Neural crest cell (in vitro differentiated cells): ENCODE data around the gene SMIM23. TPM values are rescaled to one million over a fixed set of nuclear protein-coding genes. Genes with fewer than 3 reads are reported as not detected.
A peak's percentile ranks its signal among the peaks of the same experiment; 100 is the strongest.

Source experiments
- DNase-seq: peaks from one replicate; pipeline ENCODE4 v3.0.0; 2021; ENCODE audit warnings: low read depth, mixed read lengths, low spot score
- H3K27ac Mint-ChIP-seq: one replicate; pipeline ENCODE4 v1.8.0; 2021; ENCODE audit warnings: mild to moderate bottlenecking, mixed read lengths; ENCODE audit not compliant: unreplicated experiment
- H3K27me3 Mint-ChIP-seq: 2 replicates; pipeline ENCODE4 v1.8.0; 2021; ENCODE audit warnings: low read depth, mild to moderate bottlenecking, mixed read lengths
- H3K36me3 Mint-ChIP-seq: 2 replicates; pipeline ENCODE4 v1.8.0; 2021; ENCODE audit warnings: low read depth, mild to moderate bottlenecking, mixed read lengths
- H3K4me1 Mint-ChIP-seq: 2 replicates; pipeline ENCODE4 v1.8.0; 2021; ENCODE audit warnings: mixed read lengths
- H3K4me3 Mint-ChIP-seq: one replicate; pipeline ENCODE4 v1.8.0; 2021; ENCODE audit warnings: mild to moderate bottlenecking, mixed read lengths
- H3K9me3 Mint-ChIP-seq: 2 replicates; pipeline ENCODE4 v1.8.0; 2021; ENCODE audit warnings: mixed read lengths
- CTCF ChIP-seq: fragments of 200-600 bp; sonication (generic); conservative IDR thresholded peaks from 2 replicates; pipeline ENCODE4 v1.5.0; 2021; ENCODE audit warnings: antibody characterized with exemption, mild to moderate bottlenecking
- total RNA-seq: library from RNA; stranded (reverse); gene quantifications from 2 replicates; pipeline ENCODE4 v1.2.1, GENCODE V29; 2021

SMIM23 gene
- total RNA-seq, 1 donor from 2014 or later: not detected

GRCh38 chr5:171744264-171744663 lies 41.4 kb upstream of the SMIM23 start:
- H3K4me3 Mint-ChIP-seq: no peak overlapping the region

GRCh38 chr5:171744882-171745281 lies 40.7 kb upstream of the SMIM23 start:
- Mint-ChIP-seq H3K9me3 (peaks cover 6% of the 10 kb centered on the region), H3K27ac (no peak overlapping the region), H3K4me1 (no peaks in the 10 kb centered on the region), H3K4me3 (no peak overlapping the region), H3K36me3 (no peaks in the 10 kb centered on the region), H3K27me3 (no peaks in the 10 kb centered on the region)
- no peak for DNase-seq
- no peak for TF ChIP-seq CTCF

More at GRCh38 chr5:171744264-171744663, 41.4 kb upstream of the SMIM23 start:
- Mint-ChIP-seq H3K27ac (no peak overlapping the region), H3K4me1 (peaks cover 6% of the 10 kb centered on the region), H3K27me3 (no peaks in the 10 kb centered on the region), H3K36me3 (no peaks in the 10 kb centered on the region), H3K9me3 (peaks cover 6% of the 10 kb centered on the region)
- no peak for DNase-seq
- no peak for TF ChIP-seq CTCF

- Mint-ChIP-seq H3K27ac (no peak overlapping the region), H3K9me3 (peaks cover 6% of the 10 kb centered on the region)
Measured at GRCh38 chr5:171745602-171746001, 40.0 kb upstream of the SMIM23 start.

GRCh38 chr5:171747061-171747859 lies 38.4 kb upstream of the SMIM23 start:
- H3K4me1 Mint-ChIP-seq: peaks cover 10% of the 10 kb centered on the region
- no peaks in the 10 kb centered on the region for H3K27me3 Mint-ChIP-seq
- no peak overlapping the region for H3K4me3 Mint-ChIP-seq
- peak overlapping the region; percentile 82 for H3K27ac Mint-ChIP-seq
- peaks cover 6% of the 10 kb centered on the region for H3K9me3 Mint-ChIP-seq
- no peak for DNase-seq
- no peak for TF ChIP-seq CTCF
- no peaks in the 10 kb centered on the region for H3K36me3 Mint-ChIP-seq

More at GRCh38 chr5:171745602-171746001, 40.0 kb upstream of the SMIM23 start:
- Mint-ChIP-seq H3K4me3 (no peak overlapping the region), H3K4me1 (peaks cover under 1% of the 10 kb centered on the region), H3K36me3 (no peaks in the 10 kb centered on the region), H3K27me3 (no peaks in the 10 kb centered on the region)
- DNase-seq: no peak
- no peak for TF ChIP-seq CTCF

- Mint-ChIP-seq H3K9me3 (peaks cover 6% of the 10 kb centered on the region), H3K36me3 (no peaks in the 10 kb centered on the region), H3K4me1 (peaks cover 10% of the 10 kb centered on the region), H3K27ac (no peak overlapping the region), H3K4me3 (no peak overlapping the region), H3K27me3 (no peaks in the 10 kb centered on the region)
- TF ChIP-seq CTCF: no peak
- DNase-seq: no peak
Measured at GRCh38 chr5:171748720-171749119, 36.9 kb upstream of the SMIM23 start.
